ENCODE measurements around the gene TRIM28. TPM values are rescaled to one million over a fixed set of nuclear protein-coding genes. Genes with fewer than 3 reads are reported as not detected.

TRIM28 gene
- total and polyA plus RNA-seq, 9 of the 15 experiments (the other 6 are each of a cell fraction or from before 2014, with no cell fraction given), result 12.1 to 797 (median 490) TPM

GRCh38 chr19:58558066-58558622 lies 14.3 kb downstream of the TRIM28 start, which contains the start of gene UBE2M (continued):
- TF ChIP-seq ZNF318 (IDR thresholded peaks at IDR 0.05; ENCODE audit: borderline replicate concordance in 1 of 2, low read depth in 1 of 2), result no peak
- TF ChIP-seq USF2 (CRISPR knock-in tag; IDR thresholded peaks at IDR 0.05), result no peak
- no peak for TF ChIP-seq BRD9 (IDR thresholded peaks at IDR 0.05; ENCODE audit: low read depth, partially characterized antibody)
- no peak for TF ChIP-seq CBX8 (IDR thresholded peaks at IDR 0.05; ENCODE audit: borderline replicate concordance, extremely low read depth, low read depth, low read length, poor library complexity, severe bottlenecking)
- TF ChIP-seq TFAM (CRISPR knock-in tag; conservative IDR thresholded peaks at IDR 0.05), result no peak
- no peak for TF ChIP-seq SMAD1 (IDR thresholded peaks at IDR 0.05; ENCODE audit: low read depth, low read length, partially characterized antibody)
- no peak for TF ChIP-seq EP400 (IDR thresholded peaks at IDR 0.05)
- no peak for TF ChIP-seq HNRNPK (IDR thresholded peaks at IDR 0.05; ENCODE audit: low read depth, low read length, poor library complexity, severe bottlenecking)
- no peak for TF ChIP-seq FIP1L1 (IDR thresholded peaks at IDR 0.05; ENCODE audit: low read depth, low read length, poor library complexity, severe bottlenecking)
- no peak for TF ChIP-seq ZNF354B (CRISPR knock-in tag; IDR thresholded peaks at IDR 0.05)
- no peak for TF ChIP-seq KDM2B (CRISPR knock-in tag; IDR thresholded peaks at IDR 0.05)
- TF ChIP-seq SLC30A9 (CRISPR knock-in tag; IDR thresholded peaks at IDR 0.05), result no peak
- TF ChIP-seq, protein P1, sequence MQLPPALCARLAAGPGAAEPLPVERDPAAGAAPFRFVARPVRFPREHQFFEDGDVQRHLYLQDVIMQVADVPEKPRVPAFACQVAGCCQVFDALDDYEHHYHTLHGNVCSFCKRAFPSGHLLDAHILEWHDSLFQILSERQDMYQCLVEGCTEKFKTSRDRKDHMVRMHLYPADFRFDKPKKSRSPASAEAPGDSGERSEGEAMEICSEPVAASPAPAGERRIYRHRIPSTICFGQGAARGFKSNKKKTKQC (CRISPR knock-in tag; IDR thresholded peaks at IDR 0.05), result no peak
- no peak for TF ChIP-seq CBX1 (IDR thresholded peaks at IDR 0.05; ENCODE audit: low read depth)
- peak; percentile 28 for TF ChIP-seq E2F8 (IDR thresholded peaks at IDR 0.05; ENCODE audit: low read depth, partially characterized antibody)

All from K562 (cell line).